Retinal pigment epithelial cell (primary cell): ENCODE results near the gene KLHL8.
"Not testable (repeated sequence)": the region's sequence is repeated elsewhere in the genome, so short reads cannot be mapped to it uniquely, and the experiment has no call there.

Experiments used
- DNase-seq: peaks from one replicate; pipeline ENCODE4 v3.0.0-alpha.2; 2010; ENCODE audit warnings: low read depth
- H3K4me3 ChIP-seq: 2 replicates; pipeline ENCODE4 v1.5.1; 2011; ENCODE audit warnings: mild to moderate bottlenecking, low read length, control low read depth, moderate library complexity
- TF ChIP-seq, protein P1 (sequence below): conservative IDR thresholded peaks from 2 replicates; pipeline ENCODE4 v1.5.1; 2011; ENCODE audit warnings: low read depth, low read length, control low read depth, inconsistent platforms

The KLHL8 gene

DNA sequence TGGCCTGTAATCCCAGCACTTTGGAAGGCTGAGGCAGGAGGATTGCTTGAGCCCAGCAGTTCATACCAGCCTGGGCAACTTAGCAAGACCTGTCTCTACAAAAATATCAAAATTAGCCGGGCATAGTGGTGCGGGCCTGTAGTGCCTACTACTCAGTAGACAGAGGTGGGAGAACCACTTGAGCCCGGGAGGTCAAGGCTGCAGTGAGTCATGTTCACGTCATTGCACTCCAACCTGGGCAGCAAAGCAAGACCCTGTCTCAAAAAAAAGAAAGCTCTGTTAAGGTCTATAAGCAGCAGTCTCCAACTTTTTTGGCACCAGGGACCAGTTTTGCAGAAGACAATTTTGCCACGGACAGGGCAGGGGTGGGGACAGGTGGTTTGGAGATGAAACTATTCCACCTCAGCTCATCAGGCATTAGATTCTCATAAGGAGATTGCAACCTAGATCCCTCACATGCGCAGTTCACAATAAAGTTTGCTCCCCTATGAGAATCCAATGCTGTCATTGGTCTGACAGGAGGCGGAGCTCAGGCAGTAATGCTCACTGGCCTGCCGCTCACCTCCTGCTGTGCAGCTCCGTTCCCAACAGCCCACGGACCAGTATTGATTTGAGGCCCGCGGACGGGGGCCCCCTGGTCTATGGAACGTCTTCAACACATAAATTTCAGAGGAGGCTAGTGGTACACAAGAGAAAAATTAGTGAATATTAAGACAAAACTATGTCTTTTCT is 67.9 kb downstream of the KLHL8 start:
- no peak for DNase-seq
- TF ChIP-seq, protein P1, sequence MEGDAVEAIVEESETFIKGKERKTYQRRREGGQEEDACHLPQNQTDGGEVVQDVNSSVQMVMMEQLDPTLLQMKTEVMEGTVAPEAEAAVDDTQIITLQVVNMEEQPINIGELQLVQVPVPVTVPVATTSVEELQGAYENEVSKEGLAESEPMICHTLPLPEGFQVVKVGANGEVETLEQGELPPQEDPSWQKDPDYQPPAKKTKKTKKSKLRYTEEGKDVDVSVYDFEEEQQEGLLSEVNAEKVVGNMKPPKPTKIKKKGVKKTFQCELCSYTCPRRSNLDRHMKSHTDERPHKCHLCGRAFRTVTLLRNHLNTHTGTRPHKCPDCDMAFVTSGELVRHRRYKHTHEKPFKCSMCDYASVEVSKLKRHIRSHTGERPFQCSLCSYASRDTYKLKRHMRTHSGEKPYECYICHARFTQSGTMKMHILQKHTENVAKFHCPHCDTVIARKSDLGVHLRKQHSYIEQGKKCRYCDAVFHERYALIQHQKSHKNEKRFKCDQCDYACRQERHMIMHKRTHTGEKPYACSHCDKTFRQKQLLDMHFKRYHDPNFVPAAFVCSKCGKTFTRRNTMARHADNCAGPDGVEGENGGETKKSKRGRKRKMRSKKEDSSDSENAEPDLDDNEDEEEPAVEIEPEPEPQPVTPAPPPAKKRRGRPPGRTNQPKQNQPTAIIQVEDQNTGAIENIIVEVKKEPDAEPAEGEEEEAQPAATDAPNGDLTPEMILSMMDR = no peak
- no peak overlapping the region for H3K4me3 ChIP-seq

DNA sequence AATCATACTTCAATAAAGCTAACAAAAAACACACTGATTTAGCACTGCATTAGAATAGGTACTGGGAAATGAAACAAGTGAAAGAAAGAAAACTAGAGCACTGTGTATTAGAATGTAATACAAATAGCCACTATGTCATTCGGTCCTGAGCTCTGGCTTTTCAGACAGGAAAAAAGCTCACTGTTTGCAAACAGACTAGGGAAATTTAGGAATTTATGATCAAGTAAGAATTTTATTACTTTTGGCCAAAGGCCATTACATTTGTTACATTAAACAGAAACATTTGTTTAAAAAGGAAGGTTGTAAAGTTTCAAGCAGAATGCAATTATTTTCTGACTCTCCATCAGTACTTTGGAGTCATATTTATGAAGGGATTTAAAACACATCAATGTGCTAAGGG is 68.7 kb downstream of the KLHL8 start:
- DNase-seq = no peak
- TF ChIP-seq, protein P1 = no peak
- no peak overlapping the region for H3K4me3 ChIP-seq

DNA sequence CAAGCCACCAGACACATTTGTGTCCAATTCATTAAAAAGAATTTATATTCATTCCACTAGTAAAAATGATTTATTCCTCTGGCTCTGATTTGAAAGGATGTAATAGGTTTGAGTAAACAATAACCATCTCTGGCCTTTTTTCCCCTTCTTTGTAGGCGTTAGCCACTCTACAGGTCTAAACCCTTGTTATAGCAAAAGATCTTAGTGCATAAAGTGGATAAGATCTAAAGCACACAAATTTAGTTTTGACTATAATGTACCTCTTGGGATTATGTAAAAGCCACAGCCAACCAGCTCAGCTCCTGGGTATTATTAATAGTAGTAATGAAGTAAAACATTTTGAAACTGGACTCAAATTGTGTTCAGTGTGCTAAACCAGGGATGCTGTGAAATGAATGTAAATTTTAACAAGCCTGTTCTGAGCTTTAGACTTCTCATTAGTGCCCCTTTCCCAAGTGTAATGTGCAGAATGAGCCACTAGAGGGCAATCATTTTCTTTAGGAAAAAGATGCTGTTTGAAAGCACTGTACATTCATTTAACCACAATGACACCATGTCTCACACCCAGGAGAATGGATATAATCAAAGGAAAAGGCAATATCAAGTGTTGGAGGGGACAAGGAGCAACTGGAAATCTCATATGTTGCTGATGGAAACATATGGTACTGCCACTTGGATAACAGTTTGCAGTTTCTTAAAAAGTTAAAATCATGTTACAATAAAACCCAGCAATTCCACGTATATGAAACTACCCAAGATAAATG is 69.7 kb downstream of the KLHL8 start:
- DNase-seq = peak; percentile 21
- TF ChIP-seq, protein P1 = peak; percentile 86
- no peak overlapping the region for H3K4me3 ChIP-seq

DNA sequence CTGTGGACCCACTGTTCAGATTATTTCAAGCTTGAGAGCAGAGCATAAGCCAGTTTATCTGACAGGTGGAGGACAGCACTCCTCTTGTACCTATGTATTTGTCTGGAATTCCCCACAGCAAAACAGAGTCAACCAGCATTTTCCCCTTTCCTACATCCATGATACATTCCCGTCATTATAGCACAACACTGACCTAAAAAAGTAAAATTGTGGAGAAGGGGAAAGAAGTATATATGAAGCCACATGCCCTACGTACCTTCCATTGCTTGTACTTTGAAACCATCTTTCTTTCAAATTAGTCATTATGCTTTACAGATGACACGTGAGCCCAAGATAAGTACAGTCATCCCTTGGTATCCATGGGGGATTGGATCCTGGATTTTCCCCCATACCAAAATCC is 73.3 kb downstream of the KLHL8 start:
- TF ChIP-seq, protein P1 = no peak
- H3K4me3 ChIP-seq = no peak overlapping the region
- DNase-seq = no peak

DNA sequence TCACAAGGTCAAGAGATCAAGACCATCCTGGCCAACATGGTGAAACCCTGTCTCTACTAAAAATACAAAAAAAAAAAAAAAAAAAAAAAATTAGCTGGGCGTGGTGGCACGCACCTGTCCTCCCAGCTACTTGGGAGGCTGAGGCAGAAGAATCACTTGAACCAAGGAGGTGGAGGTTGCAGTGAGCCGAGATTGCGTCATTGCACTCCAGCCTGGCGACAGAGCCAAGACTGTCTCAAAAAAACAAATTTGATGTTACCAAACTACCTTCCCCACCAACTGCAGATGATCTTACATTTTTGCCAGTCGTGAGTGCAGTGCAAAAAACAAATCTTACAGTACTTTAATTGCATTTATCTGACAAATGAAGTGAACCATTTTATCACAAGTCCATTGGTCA is 74.5 kb downstream of the KLHL8 start:
- not testable (repeated sequence) for H3K4me3 ChIP-seq, DNase-seq

DNA sequence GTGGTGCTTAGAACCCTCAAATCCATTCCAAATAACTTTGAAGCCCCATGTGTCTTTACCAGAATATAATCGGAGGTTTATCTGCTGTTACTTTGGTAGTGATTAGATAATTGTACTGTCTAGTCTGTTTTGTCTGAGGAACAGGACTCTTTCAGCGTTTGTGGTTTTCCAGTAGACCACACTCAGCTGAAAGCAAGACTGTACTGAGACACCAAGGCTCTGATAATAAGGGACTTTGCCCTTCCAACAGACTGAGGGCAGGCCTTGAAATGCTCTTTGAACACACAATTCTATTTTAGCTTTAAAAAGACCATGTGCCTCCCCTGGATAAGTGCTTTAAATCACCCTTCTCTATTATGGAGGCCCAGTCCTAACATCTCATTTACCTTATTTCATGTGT is 76.1 kb downstream of the KLHL8 start:
- no peak overlapping the region for H3K4me3 ChIP-seq
- TF ChIP-seq, protein P1 = no peak
- no peak for DNase-seq

DNA sequence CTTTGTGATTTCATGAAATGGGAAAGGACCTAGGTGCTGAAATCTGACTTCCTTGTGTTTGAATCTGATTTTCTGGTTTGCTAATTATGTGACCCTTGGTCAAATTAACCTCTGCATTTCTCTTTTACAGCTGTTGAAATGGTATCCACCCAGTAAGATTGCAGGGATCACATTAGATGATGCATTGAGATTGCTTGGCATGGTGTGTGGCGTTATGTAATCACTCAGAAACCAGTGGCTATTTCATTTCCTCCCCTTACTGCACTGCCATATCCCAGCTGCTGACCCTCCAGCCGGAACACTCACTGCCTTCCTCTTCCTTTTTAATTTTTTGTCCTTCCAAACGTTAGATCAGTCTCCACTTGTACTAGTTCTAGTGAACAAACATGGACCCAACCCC is 79.0 kb downstream of the KLHL8 start:
- TF ChIP-seq, protein P1 = no peak
- H3K4me3 ChIP-seq = no peak overlapping the region
- DNase-seq = no peak
